OCI-LY3 (cell line): ENCODE measurements around the gene GARRE1.

Experiments
- H2AFZ ChIP-seq: fragments of 200-600, 300-600 bp; shearing (Covaris generic); 2 replicates; pipeline ENCODE4 v1.6.0; 2014; ENCODE audit warnings: antibody characterized with exemption, low read depth, low read length
- H3K27ac ChIP-seq: fragments of 200-600, 300-600 bp; sonication (generic); 2 replicates; pipeline ENCODE4 v1.5.1; 2014; ENCODE audit warnings: mild to moderate bottlenecking, low read length, moderate library complexity, mixed read lengths
- H3K27me3 ChIP-seq: fragments of 200-600, 300-600 bp; sonication (generic); 2 replicates; pipeline ENCODE4 v1.6.1; 2014; ENCODE audit warnings: low read depth, low read length, mixed read lengths
- H3K36me3 ChIP-seq: fragments of 200-600, 300-600 bp; sonication (generic); replicated peaks from 2 replicates; pipeline ENCODE3; 2014; ENCODE audit warnings: low read depth, low read length, mixed read lengths
- H3K4me1 ChIP-seq: fragments of 300-600, 200-600 bp; sonication (generic); 2 replicates; pipeline ENCODE4 v1.6.1; 2014; ENCODE audit warnings: low read length, mixed read lengths
- H3K4me2 ChIP-seq: fragments of 200-600, 300-600 bp; sonication (generic); 2 replicates; pipeline ENCODE4 v1.6.1; 2014; ENCODE audit warnings: low read length, mixed read lengths
- H3K4me3 ChIP-seq: fragments of 300-600, 200-600 bp; sonication (generic); 2 replicates; pipeline ENCODE4 v1.5.1; 2014; ENCODE audit warnings: antibody characterized with exemption, mild to moderate bottlenecking, low read length, moderate library complexity
- H3K79me2 ChIP-seq: fragments of 300-600, 200-600 bp; shearing (Covaris generic); 2 replicates; pipeline ENCODE4 v1.6.1; 2014; ENCODE audit warnings: mild to moderate bottlenecking, low read length, mixed read lengths
- H3K9ac ChIP-seq: fragments of 300-600, 200-600 bp; shearing (Covaris generic); 2 replicates; pipeline ENCODE4 v1.6.0; 2014; ENCODE audit warnings: mild to moderate bottlenecking, low read length, moderate library complexity
- H3K9me3 ChIP-seq: fragments of 200-600, 300-600 bp; shearing (Covaris generic); 2 replicates; pipeline ENCODE4 v1.6.1; 2014; ENCODE audit warnings: low read length, mixed read lengths; ENCODE audit not compliant: insufficient read depth
- H4K20me1 ChIP-seq: fragments of 200-600, 300-600 bp; sonication (generic); 2 replicates; pipeline ENCODE4 v1.6.1; 2016; ENCODE audit warnings: low read length, mixed read lengths; ENCODE audit not compliant: insufficient read depth
- EZH2phosphoT487 ChIP-seq: fragments of 200-600 bp; shearing (Covaris generic); IDR thresholded peaks from 2 replicates; pipeline ENCODE4 v1.6.1; 2018; ENCODE audit warnings: antibody characterized with exemption, mixed run types, low read depth
- TF ChIP-seq, protein P1 (sequence below): fragments of 200-600, 300-600 bp; sonication (generic); IDR thresholded peaks from 2 replicates; pipeline ENCODE4 v1.5.1; 2014; ENCODE audit warnings: antibody characterized with exemption, low read length, low read depth

Gene GARRE1

DNA sequence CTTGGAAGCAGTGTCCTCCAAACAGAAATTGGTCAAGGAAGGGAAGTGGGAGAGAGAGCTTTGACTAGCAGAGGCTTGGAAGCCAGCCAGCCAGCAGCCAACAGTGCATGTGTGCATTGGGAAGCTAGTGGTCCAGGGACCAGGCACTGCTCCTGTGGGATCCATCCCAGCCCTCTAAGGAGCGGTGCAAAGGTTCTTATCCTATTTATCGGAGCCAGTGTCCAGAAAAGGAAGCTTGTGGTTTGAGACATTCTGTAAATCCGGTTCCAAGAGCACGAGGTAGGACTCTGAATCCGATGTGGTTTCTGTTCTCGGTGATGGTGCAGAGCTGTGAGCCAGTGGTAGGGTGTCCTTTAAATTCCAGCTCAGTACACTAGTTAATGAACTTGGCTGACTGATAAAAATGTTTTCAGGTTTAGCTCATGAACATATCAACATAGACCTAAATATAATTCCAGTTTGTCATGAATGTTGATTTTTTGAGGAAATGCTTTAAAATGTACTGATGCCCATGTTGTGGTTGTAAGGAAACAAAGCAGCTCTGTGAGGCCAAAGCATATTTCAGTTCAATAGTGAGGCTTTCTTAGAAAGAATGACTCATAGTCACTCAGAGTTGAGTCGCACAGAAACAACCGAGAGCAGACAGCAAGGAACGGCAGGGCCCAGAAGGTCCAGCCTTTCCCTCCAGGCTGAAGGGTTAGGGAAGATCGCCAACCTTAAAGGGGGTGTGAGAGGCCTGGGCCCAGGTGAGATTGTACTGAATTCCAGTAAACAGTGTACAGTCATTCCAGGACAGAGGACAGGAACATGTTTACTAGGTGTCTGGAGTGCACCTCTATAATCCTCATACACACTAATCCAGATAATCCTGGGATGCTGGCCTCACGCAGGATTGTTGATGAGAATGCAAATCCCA, 21.5 kb upstream of the GARRE1 start:
- Histone ChIP-seq H2AFZ (no peak overlapping the region), H3K4me3 (no peak overlapping the region), H3K4me1 (no peaks in the 10 kb centered on the region), H4K20me1 (no peaks in the 10 kb centered on the region; the same call in 1 of the 2 replicates), H3K36me3 (peaks cover 34% of the 10 kb centered on the region), H3K4me2 (no peak overlapping the region), H3K9me3 (no peaks in the 10 kb centered on the region), H3K9ac (no peak overlapping the region), H3K79me2 (no peaks in the 10 kb centered on the region), H3K27ac (peak overlapping the region; percentile 16; the same call in 1 of the 2 replicates), H3K27me3 (no peaks in the 10 kb centered on the region)
- TF ChIP-seq EZH2phosphoT487: no peak
- TF ChIP-seq, protein P1, sequence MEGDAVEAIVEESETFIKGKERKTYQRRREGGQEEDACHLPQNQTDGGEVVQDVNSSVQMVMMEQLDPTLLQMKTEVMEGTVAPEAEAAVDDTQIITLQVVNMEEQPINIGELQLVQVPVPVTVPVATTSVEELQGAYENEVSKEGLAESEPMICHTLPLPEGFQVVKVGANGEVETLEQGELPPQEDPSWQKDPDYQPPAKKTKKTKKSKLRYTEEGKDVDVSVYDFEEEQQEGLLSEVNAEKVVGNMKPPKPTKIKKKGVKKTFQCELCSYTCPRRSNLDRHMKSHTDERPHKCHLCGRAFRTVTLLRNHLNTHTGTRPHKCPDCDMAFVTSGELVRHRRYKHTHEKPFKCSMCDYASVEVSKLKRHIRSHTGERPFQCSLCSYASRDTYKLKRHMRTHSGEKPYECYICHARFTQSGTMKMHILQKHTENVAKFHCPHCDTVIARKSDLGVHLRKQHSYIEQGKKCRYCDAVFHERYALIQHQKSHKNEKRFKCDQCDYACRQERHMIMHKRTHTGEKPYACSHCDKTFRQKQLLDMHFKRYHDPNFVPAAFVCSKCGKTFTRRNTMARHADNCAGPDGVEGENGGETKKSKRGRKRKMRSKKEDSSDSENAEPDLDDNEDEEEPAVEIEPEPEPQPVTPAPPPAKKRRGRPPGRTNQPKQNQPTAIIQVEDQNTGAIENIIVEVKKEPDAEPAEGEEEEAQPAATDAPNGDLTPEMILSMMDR: no peak

DNA sequence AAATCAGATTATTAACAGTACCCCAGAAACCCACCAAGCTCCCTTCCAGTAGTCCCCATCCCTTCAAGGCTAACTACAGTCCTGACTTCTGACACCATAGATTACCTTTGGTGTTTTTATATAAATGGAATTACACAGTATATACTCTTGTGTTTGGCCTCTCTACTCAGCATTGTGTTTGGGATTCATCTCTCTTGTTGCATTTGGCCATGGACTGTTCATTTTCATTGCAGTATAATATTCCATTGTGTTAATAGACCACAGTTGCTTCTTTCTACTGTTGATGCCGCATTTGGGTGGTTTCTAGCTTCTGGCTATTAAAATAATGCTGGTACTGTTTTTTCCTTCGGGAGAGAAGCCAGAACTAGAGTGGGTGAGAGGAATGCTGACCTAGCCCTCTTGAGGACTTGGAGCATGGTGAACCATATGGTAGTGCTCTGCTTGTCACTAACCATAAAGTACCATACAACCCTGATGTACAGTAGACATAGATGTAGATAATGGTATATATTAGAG, 18.9 kb upstream of the GARRE1 start:
- TF ChIP-seq EZH2phosphoT487: no peak
- TF ChIP-seq, protein P1: no peak
- Histone ChIP-seq H3K4me3 (no peak overlapping the region), H3K4me1 (no peaks in the 10 kb centered on the region), H4K20me1 (no peaks in the 10 kb centered on the region; the same call in 1 of the 2 replicates), H3K9me3 (no peaks in the 10 kb centered on the region), H3K36me3 (peaks cover 11% of the 10 kb centered on the region), H3K27ac (no peak overlapping the region), H3K27me3 (no peaks in the 10 kb centered on the region), H3K79me2 (no peaks in the 10 kb centered on the region), H3K4me2 (no peak overlapping the region), H2AFZ (no peak overlapping the region), H3K9ac (no peak overlapping the region)

DNA sequence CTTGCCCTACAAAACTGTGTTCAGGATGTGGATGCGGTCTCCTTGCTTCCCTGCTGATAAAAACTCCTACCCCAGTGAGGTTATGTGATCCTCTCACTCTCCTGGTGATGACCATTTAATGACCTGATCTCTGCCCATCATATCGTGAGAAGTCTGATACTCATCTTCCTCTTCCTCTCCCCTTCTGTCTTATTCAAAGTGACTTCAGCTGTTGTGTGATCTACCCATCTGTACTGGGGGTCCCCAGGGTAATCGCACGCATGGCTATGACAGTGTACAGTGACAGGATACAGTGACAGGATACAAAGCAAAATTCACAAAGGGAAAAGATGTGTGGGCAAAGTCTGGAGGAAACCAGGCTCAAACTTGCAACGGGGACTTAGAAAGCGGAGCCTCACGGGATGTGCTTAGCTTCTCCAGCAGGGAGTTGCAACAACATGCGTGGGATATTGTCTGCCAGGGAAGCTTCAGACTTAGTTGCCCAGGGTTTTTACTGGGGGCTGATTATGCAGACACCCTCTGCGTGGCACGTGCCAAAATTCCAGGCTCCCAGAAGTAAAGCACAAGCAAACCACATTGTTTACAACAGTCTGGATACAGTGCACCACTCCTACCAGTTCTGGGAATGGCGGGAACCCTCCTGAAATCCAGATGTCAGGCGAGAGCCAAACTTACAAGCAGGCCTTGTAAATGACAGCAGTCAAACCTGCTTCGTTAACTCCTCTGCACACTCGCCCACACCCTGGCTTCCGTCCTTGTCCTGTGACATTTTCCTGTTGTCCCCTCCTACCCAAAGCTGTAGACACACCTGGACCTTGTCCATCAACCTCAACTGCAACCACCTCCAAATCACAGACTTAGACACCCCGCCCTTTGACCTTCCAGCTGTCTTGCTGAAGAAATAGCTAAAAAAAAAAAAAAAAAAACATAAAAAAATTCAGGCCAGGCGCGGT, 18.0 kb upstream of the GARRE1 start:
- Histone ChIP-seq H3K79me2 (no peaks in the 10 kb centered on the region), H3K4me1 (no peaks in the 10 kb centered on the region), H3K36me3 (peaks cover 6% of the 10 kb centered on the region), H3K4me3 (no peak overlapping the region), H3K9ac (no peak overlapping the region), H3K4me2 (no peak overlapping the region), H2AFZ (no peak overlapping the region), H4K20me1 (no peaks in the 10 kb centered on the region; the same call in 1 of the 2 replicates), H3K27ac (no peak overlapping the region), H3K27me3 (no peaks in the 10 kb centered on the region), H3K9me3 (no peaks in the 10 kb centered on the region)
- TF ChIP-seq EZH2phosphoT487: no peak
- TF ChIP-seq, protein P1: no peak
